Astrocyte of the hippocampus (primary cell): ENCODE results near the gene LRRC9.

Source experiments
- DNase-seq: peaks from one replicate; pipeline ENCODE4 v3.0.0; 2011; ENCODE audit warnings: low read depth, low spot score

The LRRC9 gene

GRCh38 chr14:60107477-60107876 lies 187.5 kb downstream of the LRRC9 start:
- no peak for DNase-seq

- DNase-seq: no peak
Measured at GRCh38 chr14:60111732-60112131, 191.8 kb downstream of the LRRC9 start.
